Caco-2 (cell line): ENCODE results near the gene NKTR. TPM values are rescaled to one million over a fixed set of nuclear protein-coding genes. Genes with fewer than 3 reads are reported as not detected.

Experiments used
- BruUV-seq: library from RNA; stranded (reverse); fragments of 400-500 nt; replicated peaks from 2 replicates; lab custom pipeline; 2021; lab: Mats Ljungman, UMichigan
- CTCF ChIA-PET: fragments of 300-600 bp; sonication (Branson Sonifier 250); formaldehyde crosslinking; loops from one replicate; lab custom pipeline; 2022; ENCODE audit warnings: antibody characterized with exemption; lab: Charles Lee
- POLR2A ChIA-PET: fragments of 300-600 bp; sonication (Branson Sonifier 250); formaldehyde crosslinking; loops from one replicate; lab custom pipeline; 2022; ENCODE audit warnings: antibody characterized with exemption; lab: Charles Lee
- DNase-seq, 2 experiments: peaks; one replicate each; pipeline versions ENCODE4 v3.0.0 to v3.0.0-alpha.2; 2020 to 2022
- H3K27me3 ChIP-seq: replicated peaks from 2 replicates; pipeline ENCODE4 v1.6.0; 2011; ENCODE audit warnings: low read length; ENCODE audit not compliant: control insufficient read depth, insufficient read depth
- H3K36me3 ChIP-seq: 2 replicates; pipeline ENCODE4 v1.5.1; 2011; ENCODE audit warnings: low read length; ENCODE audit not compliant: control insufficient read depth, insufficient read depth
- H3K4me1 ChIP-seq: fragments of 250-450 bp; sonication (Bioruptor Pico); 2 replicates; pipeline ENCODE4 v1.5.1; 2020; ENCODE audit warnings: mild to moderate bottlenecking
- H3K4me3 ChIP-seq: 2 replicates; pipeline ENCODE4 v1.5.1; 2011; ENCODE audit warnings: low read depth, mild to moderate bottlenecking, control low read depth, low read length
- H3K9me3 ChIP-seq: fragments of 250-450 bp; sonication (Bioruptor Pico); 2 replicates; pipeline ENCODE4 v1.5.1; 2020; ENCODE audit warnings: mild to moderate bottlenecking, moderate library complexity
- H3K27ac Mint-ChIP-seq: one replicate; pipeline ENCODE4 v1.8.0; 2022; ENCODE audit warnings: mixed read lengths; ENCODE audit not compliant: unreplicated experiment
- H3K27me3 Mint-ChIP-seq: one replicate; pipeline ENCODE4 v1.8.0; 2022; ENCODE audit warnings: mixed read lengths; ENCODE audit not compliant: insufficient read depth, unreplicated experiment
- H3K36me3 Mint-ChIP-seq: one replicate; pipeline ENCODE4 v1.8.0; 2022; ENCODE audit warnings: mild to moderate bottlenecking, mixed read lengths; ENCODE audit not compliant: insufficient read depth, unreplicated experiment
- H3K4me1 Mint-ChIP-seq: one replicate; pipeline ENCODE4 v1.8.0; 2022; ENCODE audit warnings: low read depth, mixed read lengths; ENCODE audit not compliant: unreplicated experiment
- H3K4me3 Mint-ChIP-seq: one replicate; pipeline ENCODE4 v1.8.0; 2022; ENCODE audit warnings: mild to moderate bottlenecking, moderate library complexity, mixed read lengths; ENCODE audit not compliant: unreplicated experiment
- H3K9me3 Mint-ChIP-seq: one replicate; pipeline ENCODE4 v1.8.0; 2022; ENCODE audit warnings: mixed read lengths; ENCODE audit not compliant: unreplicated experiment
- intact Hi-C: fragments of 100-400 bp; cut with micrococcal nuclease; formaldehyde crosslinking; loops from one replicate; pipeline ENCODE4 v1.10.0; 2022; ENCODE audit not compliant: unreplicated experiment
- total RNA-seq: library from RNA; stranded (reverse); gene quantifications from 2 replicates; pipeline ENCODE4 v1.2.3, GENCODE V29; 2022
- TF ChIP-seq, protein P1 (sequence below), 2 experiments: fragments of 200-600 bp in 1 of 2; IDR thresholded peaks; 1 replicate in 1 of 2; 2 replicates in 1 of 2; pipeline versions ENCODE4 v1.5.1 to v1.8.0; 2011 to 2022; ENCODE audit warnings: antibody characterized with exemption in 1 of 2, control low read depth in 1 of 2, inconsistent platforms in 1 of 2, low read depth in 1 of 2, low read length in 1 of 2, mild to moderate bottlenecking in 1 of 2, moderate library complexity in 1 of 2; ENCODE audit not compliant: insufficient read depth in 1 of 2, severe bottlenecking in 1 of 2, unreplicated experiment in 1 of 2

Gene NKTR
- total RNA-seq, 1 experiment from 2014 or later = 66.6 TPM

DNA sequence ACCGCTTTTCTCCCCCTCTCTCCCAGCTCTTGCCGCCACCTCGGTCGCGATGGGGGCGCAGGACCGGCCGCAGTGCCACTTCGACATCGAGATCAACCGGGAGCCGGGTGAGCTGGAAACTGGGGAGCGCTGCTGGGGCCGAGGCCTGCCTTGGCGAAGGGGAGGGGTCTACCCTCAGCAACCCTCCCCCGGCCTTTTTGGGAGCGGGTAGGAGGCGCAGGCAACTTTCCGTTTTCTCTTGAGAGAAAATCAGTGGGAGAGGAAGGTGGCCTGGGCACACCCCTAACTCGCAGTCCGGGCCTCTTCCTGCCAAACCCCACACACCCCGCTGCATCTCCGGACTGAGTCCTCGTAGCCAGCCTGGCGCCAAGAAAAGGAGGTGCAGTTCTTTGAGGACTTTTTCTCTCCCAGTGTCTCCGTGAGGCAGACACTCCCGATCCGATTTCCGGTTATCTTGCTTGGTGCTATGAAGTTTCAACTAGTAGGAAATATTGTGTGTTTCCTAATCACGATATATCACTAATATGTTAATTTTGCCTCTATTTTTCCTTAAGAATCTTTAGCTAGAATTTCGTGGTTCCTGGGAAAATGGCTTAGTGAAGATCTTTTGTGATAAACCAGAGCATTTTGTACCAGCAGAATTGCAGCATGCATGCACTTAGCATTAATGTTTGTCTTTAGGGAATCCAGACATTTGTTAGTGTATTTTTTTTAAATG lies 631 bp downstream of the NKTR start:
- intact Hi-C loops = loop anchor here (1.0 to 5.0 kb wide), 4 partner anchors 11 to 51 kb away; partner anchors contain the start of genes SS18L2 and ZBTB47
- peaks cover 15% of the 10 kb centered on the region; the same call in 1 of the 2 replicates for H3K4me1 ChIP-seq
- no TSS peak for BruUV-seq
- H3K9me3 ChIP-seq = no peaks in the 10 kb centered on the region
- H3K36me3 Mint-ChIP-seq = peaks cover 24% of the 10 kb centered on the region
- peak overlapping the region; percentile 93 for H3K4me3 Mint-ChIP-seq
- H3K9me3 Mint-ChIP-seq = no peaks in the 10 kb centered on the region
- TF ChIP-seq, protein P1, sequence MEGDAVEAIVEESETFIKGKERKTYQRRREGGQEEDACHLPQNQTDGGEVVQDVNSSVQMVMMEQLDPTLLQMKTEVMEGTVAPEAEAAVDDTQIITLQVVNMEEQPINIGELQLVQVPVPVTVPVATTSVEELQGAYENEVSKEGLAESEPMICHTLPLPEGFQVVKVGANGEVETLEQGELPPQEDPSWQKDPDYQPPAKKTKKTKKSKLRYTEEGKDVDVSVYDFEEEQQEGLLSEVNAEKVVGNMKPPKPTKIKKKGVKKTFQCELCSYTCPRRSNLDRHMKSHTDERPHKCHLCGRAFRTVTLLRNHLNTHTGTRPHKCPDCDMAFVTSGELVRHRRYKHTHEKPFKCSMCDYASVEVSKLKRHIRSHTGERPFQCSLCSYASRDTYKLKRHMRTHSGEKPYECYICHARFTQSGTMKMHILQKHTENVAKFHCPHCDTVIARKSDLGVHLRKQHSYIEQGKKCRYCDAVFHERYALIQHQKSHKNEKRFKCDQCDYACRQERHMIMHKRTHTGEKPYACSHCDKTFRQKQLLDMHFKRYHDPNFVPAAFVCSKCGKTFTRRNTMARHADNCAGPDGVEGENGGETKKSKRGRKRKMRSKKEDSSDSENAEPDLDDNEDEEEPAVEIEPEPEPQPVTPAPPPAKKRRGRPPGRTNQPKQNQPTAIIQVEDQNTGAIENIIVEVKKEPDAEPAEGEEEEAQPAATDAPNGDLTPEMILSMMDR (IDR thresholded peaks at IDR 0.05; ENCODE audit: insufficient read depth in 1 of 2, low read depth in 1 of 2, low read length in 1 of 2, severe bottlenecking in 1 of 2, unreplicated experiment in 1 of 2) = no peak
- no peaks in the 10 kb centered on the region for H3K27me3 Mint-ChIP-seq
- ChIA-PET POLR2A (interaction anchor here (0.6 to 1.5 kb wide), 4 partner anchors 10 to 99 kb away, joined by 5 to 40 read pairs (median 12); partner anchors contain the start of genes SEC22C and SS18L2), CTCF (interaction anchor here (1.0 to 1.3 kb wide), 3 partner anchors 10 to 19 kb away, joined by 3 to 9 read pairs (median 9); partner anchors contain the start of genes SEC22C and SS18L2)
- H3K4me3 ChIP-seq = peak overlapping the region; percentile 68
- peak in 1 of 2 experiments; percentile 63 for DNase-seq
- peak overlapping the region; percentile 87 for H3K27ac Mint-ChIP-seq
- no peaks in the 10 kb centered on the region for H3K27me3 ChIP-seq
- H3K4me1 Mint-ChIP-seq = peaks cover 17% of the 10 kb centered on the region
- H3K36me3 ChIP-seq = no peaks in the 10 kb centered on the region; the same call in 1 of the 2 replicates

DNA sequence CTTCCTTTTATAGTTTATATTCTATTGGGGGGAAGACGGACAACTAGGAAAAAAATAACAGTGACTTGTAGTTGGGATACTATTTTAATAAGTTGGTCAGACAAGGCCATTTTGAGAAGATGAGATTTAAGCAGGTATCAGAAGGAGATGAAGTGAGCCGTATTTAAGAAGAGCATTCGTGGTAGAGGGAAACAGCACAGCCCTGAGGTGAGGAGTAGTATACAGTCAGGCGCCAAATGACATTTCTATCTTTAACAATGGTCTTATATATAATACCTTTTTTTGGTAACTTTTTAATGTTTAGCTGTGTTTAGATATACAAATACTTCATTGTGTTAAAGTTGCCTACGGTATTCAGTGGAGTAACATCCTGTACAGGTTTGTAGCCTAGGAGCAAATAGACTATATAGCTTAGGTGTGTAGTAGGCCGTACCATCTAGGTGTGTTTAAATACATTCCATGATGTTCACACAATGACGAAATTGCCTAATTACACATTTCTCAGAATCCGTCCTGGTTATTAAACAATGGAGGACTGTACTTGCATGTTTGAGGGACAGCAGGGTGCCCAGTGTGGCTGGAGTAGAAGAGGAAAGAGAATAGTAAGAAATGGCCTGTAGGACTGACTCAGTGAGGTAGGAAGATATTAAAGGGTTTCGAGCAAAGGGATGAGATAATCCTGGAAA lies 1.6 kb downstream of the NKTR start:
- Histone ChIP-seq H3K36me3 (no peaks in the 10 kb centered on the region; the same call in 1 of the 2 replicates), H3K4me3 (peak overlapping the region; percentile 68), H3K4me1 (peaks cover 5% of the 10 kb centered on the region; the same call in 1 of the 2 replicates), H3K27me3 (no peaks in the 10 kb centered on the region), H3K9me3 (no peaks in the 10 kb centered on the region)
- Mint-ChIP-seq H3K36me3 (peaks cover 24% of the 10 kb centered on the region), H3K4me3 (peak overlapping the region; percentile 93), H3K4me1 (peaks cover 17% of the 10 kb centered on the region), H3K9me3 (no peaks in the 10 kb centered on the region), H3K27me3 (no peaks in the 10 kb centered on the region), H3K27ac (peak overlapping the region; percentile 87)
- ChIA-PET POLR2A (no interaction called here), CTCF (interaction anchor here (0.7 kb wide), 1 partner anchor 20 kb away, joined by 3 read pairs; the partner anchor contains the start of gene SEC22C)
- TSS peak; percentile 55 for BruUV-seq
- DNase-seq = no peak
- intact Hi-C loops = loop anchor here (2.0 to 5.0 kb wide), 2 partner anchors 29 to 50 kb away; partner anchors contain the start of gene ZBTB47
- TF ChIP-seq, protein P1 (IDR thresholded peaks at IDR 0.05; ENCODE audit: insufficient read depth in 1 of 2, low read depth in 1 of 2, low read length in 1 of 2, severe bottlenecking in 1 of 2, unreplicated experiment in 1 of 2) = no peak

DNA sequence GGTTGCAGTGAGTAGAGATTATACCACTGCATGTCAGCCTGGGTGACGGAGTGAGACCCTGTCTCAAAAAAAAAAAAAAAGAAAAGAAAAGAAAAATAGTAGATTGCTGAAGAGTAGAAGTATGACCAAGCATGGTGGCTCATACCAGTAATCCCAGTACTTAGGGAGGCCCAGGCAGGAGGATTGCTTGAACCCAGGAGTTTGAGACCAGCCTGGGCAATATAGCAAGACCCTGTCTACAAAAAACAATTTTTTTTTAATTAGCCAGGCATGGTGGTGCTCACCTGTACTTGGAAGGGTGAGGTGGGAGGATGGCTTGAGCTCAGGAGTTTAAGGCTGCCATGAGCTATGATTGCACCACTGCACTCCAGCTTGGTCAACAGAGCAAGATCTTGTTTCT lies 2.5 kb downstream of the NKTR start:
- Mint-ChIP-seq H3K4me1 (peaks cover 17% of the 10 kb centered on the region), H3K27ac (no peak overlapping the region), H3K36me3 (peaks cover 28% of the 10 kb centered on the region), H3K4me3 (no peak overlapping the region), H3K9me3 (no peaks in the 10 kb centered on the region), H3K27me3 (no peaks in the 10 kb centered on the region)
- H3K27me3 ChIP-seq = no peaks in the 10 kb centered on the region
- no peaks in the 10 kb centered on the region; the same call in 1 of the 2 replicates for H3K36me3 ChIP-seq
- no peak overlapping the region for H3K4me3 ChIP-seq
- no peaks in the 10 kb centered on the region for H3K9me3 ChIP-seq
- TF ChIP-seq, protein P1 (IDR thresholded peaks at IDR 0.05; ENCODE audit: insufficient read depth in 1 of 2, low read depth in 1 of 2, low read length in 1 of 2, severe bottlenecking in 1 of 2, unreplicated experiment in 1 of 2) = no peak
- intact Hi-C loops = loop anchor here (5.0 kb wide), 1 partner anchor 49 kb away; the partner anchor contains the start of gene ZBTB47
- no TSS peak for BruUV-seq
- no peak for DNase-seq
- peaks cover 4% of the 10 kb centered on the region; the same call in 1 of the 2 replicates for H3K4me1 ChIP-seq
- CTCF ChIA-PET = no interaction called here
- POLR2A ChIA-PET = interaction anchor here (0.7 kb wide), 1 partner anchor 557 kb away, joined by 6 read pairs; no protein-coding TSS in a partner anchor
